SH-SY5Y (cell line): ENCODE results near the gene CNMD.

Experiments
- GATA2 ChIP-seq: IDR thresholded peaks from 2 replicates; pipeline ENCODE4 v1.6.1; 2011; ENCODE audit warnings: mild to moderate bottlenecking, low read depth, low read length
- GATA3 ChIP-seq: IDR thresholded peaks from 2 replicates; pipeline ENCODE4 v1.6.1; 2011; ENCODE audit warnings: low read depth, mild to moderate bottlenecking, low read length, moderate library complexity

DNA sequence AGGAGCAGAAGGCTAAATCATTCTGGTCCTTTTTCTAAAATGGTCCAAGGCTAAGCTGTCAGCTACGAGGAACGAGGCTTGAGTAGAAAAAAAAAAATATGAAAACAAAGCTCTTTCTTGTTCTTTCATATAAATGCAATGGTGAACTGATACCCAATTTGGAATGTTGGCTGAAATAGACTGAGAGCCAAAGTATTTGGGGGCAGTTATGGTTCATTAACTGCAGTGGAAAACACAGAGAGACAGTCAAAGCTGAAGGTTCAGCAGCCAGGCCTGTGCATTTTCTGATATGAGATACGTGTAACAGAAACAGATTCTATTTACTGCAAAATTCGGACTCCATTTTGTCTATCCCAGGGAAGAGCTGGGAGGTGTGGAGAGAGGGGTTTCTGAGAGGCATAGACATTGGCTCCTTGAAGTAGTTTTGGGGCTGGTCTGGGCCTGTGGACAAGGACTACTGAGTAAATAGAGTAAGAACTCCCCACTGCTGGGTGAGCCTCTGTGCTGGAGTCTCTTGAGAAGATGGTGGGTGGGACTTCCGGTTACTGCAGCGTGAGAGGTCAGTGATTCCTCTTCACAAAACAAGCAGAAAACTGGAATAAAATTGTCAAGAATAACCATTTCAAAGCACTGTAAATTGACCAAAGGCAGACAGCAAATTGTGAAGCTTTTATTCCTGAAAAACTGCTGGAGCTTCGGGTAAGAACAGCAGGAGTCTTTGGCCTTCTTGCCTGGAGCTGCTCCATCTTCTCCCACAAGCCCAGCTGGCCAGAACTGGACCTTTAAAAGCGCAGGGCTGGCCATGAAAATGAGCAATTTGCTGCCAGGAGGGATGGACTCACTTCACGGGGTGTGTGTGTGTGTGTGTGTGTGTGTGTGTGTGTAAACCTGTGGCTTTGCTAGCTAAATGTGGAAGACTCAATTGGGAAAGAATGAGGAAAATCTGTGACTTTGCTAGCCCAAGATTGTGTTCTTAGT is 43.1 kb upstream of the CNMD start:
- TF ChIP-seq GATA2 (no peak), GATA3 (no peak)
